ENCODE data around the gene PRKCH.
"Not testable (repeated sequence)": the region's sequence is repeated elsewhere in the genome, so short reads cannot be mapped to it uniquely, and the experiment has no call there.

Gene PRKCH

GRCh38 chr14:61396694-61397093 is 75.3 kb downstream of the PRKCH start:
- no peak for DNase-seq

- DNase-seq, result no peak
Measured at GRCh38 chr14:61397615-61398014, 76.2 kb downstream of the PRKCH start.

- DNase-seq, result no peak
Measured at GRCh38 chr14:61398221-61398620, 76.8 kb downstream of the PRKCH start.

- no peak for DNase-seq
Measured at GRCh38 chr14:61399365-61399764, 78.0 kb downstream of the PRKCH start.

DNA sequence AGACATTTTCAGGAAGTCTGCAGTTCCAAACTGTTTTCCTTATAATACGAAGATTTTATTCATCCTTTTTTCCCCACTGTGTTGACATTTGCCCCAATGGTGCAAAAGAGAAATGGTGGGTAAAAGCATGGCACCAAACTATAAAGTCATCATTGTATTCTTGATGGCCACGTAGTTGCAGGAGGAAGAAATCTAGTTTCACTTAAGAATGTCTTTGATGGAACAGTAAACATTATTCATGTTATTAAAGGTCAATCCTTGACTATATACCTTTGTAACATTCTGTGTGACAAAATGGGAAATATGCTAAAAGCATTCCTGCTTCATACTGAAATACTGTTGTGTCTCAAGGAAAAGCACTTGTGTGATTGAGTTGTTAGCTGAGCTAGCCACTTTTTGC is 80.1 kb downstream of the PRKCH start:
- no peak for DNase-seq

- DNase-seq, result no peak
Measured at GRCh38 chr14:61403411-61403810, 82.0 kb downstream of the PRKCH start.

DNA sequence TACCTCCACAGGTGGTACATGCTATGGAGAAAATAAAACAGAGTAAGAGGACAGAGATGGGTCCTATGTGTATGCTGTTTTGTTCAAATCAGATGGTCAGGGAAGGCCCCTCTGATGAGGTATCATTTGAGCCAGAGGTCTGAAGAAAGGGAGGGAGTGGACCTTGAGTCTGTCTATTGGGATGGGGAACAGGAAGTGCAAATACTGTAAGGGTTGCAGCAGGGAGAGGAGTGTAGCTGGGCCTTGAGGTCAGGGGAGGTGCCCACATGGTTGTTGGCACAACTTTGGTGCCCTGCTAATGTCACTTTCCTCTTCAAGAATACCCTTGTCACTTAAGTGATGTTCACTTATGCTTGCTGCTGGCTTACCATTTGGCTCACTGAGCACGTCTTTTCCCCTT is 83.3 kb downstream of the PRKCH start:
- DNase-seq, result no peak

DNA sequence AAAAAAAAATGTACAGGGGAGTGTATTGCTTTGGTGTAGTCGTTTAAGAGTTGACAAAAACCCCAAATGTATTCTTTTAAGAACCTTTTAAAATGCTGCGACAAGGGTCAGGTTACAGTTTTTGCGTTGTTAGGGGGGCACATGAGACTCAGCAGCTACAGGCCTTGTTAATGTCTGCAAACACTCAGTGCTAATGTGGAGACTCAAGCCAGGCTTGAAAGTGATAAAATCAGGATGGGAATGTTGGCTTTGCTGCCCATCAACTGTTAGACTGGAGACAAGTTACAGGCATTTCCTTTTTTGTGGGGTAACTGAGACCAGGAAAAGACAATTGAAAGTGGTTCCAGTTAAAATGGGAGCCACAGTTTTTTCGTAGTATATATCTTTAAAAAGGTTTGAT is 84.8 kb downstream of the PRKCH start:
- DNase-seq, result no peak

DNA sequence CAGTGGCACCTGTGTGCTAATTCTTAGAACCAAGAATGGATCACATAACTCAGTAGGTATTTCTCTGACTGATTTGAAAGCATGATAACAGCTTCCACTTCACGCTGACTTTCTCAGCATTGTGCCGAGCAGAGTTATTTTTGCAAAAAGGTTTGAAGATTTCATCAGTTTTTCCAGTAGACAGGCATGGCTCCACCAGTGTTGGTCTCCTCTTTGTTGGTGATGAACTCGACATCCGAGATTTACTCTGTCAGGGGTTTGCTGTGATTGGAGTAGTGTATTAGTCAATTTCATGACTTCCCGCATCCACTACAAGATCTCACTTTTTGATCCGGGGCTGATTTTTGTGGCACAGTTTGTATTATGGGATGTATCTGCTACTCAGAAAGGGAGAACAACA is 85.3 kb downstream of the PRKCH start:
- no peak for DNase-seq

- DNase-seq, result no peak
Measured at GRCh38 chr14:61408498-61408897, 87.1 kb downstream of the PRKCH start.

GRCh38 chr14:61409782-61410181 is 88.4 kb downstream of the PRKCH start:
- DNase-seq, result no peak

GRCh38 chr14:61415934-61416333 is 94.6 kb downstream of the PRKCH start:
- not testable (repeated sequence) for DNase-seq

DNA sequence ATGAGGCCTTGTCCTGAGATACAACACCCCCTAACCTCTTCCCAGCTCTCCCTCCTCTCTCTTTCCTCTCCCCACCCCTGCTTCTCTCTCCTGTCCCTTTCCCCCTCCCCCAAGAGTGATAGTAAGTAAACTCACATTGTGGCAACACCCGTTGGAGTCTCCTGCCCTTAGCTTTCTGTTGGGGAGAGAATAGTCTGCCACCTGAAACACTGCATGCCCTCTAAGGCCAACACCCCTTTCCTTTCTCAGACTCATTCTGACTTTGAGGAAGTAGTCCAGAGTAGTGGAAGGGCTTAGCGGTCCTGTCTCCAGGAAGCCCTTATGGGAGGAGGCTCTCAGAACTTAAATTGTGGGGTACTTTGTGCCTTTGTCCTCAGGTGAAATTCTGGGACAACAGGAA is 95.2 kb downstream of the PRKCH start:
- peak; percentile 39 for DNase-seq

- no peak for DNase-seq
Measured at GRCh38 chr14:61417141-61417540, 95.8 kb downstream of the PRKCH start.

DNA sequence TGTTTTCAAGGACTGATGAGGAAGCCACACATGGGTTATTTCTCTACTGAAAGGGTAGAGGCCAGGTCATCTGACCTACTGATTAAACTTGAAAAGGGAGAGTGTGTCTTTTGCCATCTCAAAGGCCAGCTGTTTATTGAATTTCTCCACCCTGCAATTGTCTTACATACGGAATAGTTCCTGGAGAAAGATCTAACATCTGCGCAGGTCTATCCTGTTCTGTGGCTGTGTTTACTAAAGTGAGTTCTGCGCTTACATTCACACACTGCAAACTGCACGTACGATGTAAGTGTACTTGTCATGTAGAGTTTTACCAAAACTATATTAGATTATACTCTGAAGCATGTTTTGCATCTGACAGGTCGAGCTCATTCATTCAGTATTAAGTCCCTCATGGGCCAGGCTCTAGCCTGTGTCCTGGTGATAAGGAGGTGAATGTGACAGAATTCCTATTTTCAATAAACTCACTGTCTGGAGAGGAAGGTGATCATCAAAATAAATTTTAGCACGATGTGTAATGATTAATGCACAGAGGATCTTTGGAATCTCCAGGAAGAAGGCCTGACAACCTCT is 96.6 kb downstream of the PRKCH start:
- no peak for DNase-seq

DNA sequence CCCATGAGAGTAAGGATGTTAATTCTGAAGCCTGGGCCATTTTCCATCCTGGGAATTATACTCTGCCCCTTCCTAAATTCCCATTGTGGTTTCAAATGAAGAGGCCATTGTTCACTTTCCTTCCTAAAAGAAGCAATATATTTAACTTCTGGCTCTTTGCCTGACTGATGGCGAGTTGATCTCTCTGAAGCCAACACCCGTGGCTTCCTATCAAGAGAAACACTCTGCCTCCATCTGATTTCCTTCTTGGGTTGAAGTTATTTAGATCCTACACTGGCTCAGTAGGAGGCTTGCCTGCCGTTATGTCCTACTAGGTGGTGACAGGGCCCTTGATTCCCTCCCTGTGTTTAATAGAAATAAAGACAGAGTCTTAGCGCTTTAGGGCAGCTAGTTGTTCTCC is 97.4 kb downstream of the PRKCH start:
- DNase-seq, result no peak

- no peak for DNase-seq
Measured at GRCh38 chr14:61419201-61419600, 97.8 kb downstream of the PRKCH start.

GRCh38 chr14:61420326-61420725 is 98.9 kb downstream of the PRKCH start:
- DNase-seq, result no peak

- no peak for DNase-seq
Measured at GRCh38 chr14:61421212-61421923, 100.0 kb downstream of the PRKCH start.

- DNase-seq, result no peak
Measured at GRCh38 chr14:61426048-61426447, 104.7 kb downstream of the PRKCH start.

DNA sequence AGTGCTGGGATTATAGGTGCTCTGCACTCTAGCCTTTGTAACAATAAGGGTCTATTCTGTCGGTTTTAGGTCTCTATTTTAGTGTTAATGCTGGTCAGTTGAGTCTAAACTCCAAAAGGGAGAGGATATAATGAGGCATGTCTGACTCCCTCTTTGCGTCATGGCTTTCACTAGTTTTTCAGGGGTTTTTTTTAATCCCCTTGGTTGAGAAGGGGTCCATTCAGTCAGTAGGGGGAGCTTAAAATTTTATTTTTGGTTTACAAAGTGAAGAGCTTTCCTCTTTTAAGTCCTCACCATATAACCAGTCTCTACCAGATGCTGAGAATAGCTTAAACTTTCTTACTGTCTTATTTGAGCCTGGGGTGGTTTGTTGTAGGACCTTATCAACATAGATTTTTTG is 106.9 kb downstream of the PRKCH start:
- DNase-seq, result no peak

DNA sequence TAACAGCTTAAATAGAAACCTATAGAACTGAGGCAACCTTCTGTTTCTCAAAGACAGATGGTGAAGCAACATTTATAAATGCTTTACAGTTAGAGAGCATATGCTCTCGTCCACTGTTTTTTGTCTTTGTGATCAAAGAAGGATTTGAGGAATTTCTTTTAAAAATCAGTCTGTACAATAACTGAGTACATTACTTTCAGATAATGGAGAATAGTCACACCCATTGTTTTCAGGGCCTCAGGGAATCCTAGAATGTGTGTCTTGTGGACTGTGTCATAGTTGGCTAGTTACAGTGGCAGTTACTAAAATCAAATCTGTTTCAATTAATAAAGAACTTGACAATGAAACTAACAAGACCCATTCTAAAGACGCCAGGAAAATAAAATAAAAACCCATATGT is 107.9 kb downstream of the PRKCH start:
- no peak for DNase-seq

GRCh38 chr14:61430066-61430757 is 108.8 kb downstream of the PRKCH start:
- DNase-seq, result no peak

GRCh38 chr14:61433169-61433568 is 111.8 kb downstream of the PRKCH start:
- peak; percentile 53 for DNase-seq
